Thoracic aorta (tissue), 2 donors: ENCODE results near the gene GINS2. TPM values are rescaled to one million over a fixed set of nuclear protein-coding genes. Genes with fewer than 3 reads are reported as not detected.

Experiments
- ATAC-seq: fragments of 150-250 bp; one replicate; pipeline ENCODE4 v1.8.0; 2017; ENCODE audit warnings: low read depth; ENCODE audit not compliant: insufficient number of reproducible peaks, low FRiP score
- DNase-seq: peaks from one replicate; pipeline ENCODE4 v3.0.0-alpha.2; 2020; ENCODE audit warnings: low spot score
- H3K27ac ChIP-seq, 2 donors: fragments of 200-600 bp; sonication (generic); 1 replicate in 1 of 2; 2 replicates in 1 of 2; pipeline ENCODE4 v1.5.1; 2016; ENCODE audit warnings: mild to moderate bottlenecking in 2 of 2, moderate library complexity in 2 of 2
- H3K27me3 ChIP-seq: fragments of 200-600 bp; sonication (generic); replicated peaks from 2 replicates; pipeline ENCODE4 v1.6.0; 2016; ENCODE audit warnings: mild to moderate bottlenecking; ENCODE audit not compliant: insufficient read depth
- H3K36me3 ChIP-seq: fragments of 200-600 bp; sonication (generic); one replicate; pipeline ENCODE4 v1.5.1; 2016
- H3K4me1 ChIP-seq, 2 donors: fragments of 200-600 bp; sonication (generic); 1 replicate in 1 of 2; 2 replicates in 1 of 2; pipeline versions ENCODE4 v1.5.1 to v1.6.0; 2016; ENCODE audit warnings: low read depth in 2 of 2, mild to moderate bottlenecking in 1 of 2; ENCODE audit not compliant: control insufficient read depth in 1 of 2
- H3K4me3 ChIP-seq: fragments of 200-600 bp; sonication (generic); 2 replicates; pipeline ENCODE4 v1.5.1; 2016; ENCODE audit warnings: mild to moderate bottlenecking
- H3K9me3 ChIP-seq: fragments of 200-600 bp; sonication (generic); 2 replicates; pipeline ENCODE4 v1.5.1; 2016
- CTCF ChIP-seq: fragments of 200-600 bp; sonication (generic); IDR thresholded peaks from one replicate; pipeline ENCODE4 v1.5.1; 2019; ENCODE audit warnings: antibody characterized with exemption
- total RNA-seq, 2 donors: library from RNA; depleted of rRNA; stranded (reverse); fragments of >200 nt; gene quantifications; one replicate each; pipeline versions ENCODE4 v1.1.0 to v1.2.3, GENCODE V29; 2016

GINS2 gene
- total RNA-seq, 2 donors from 2014 or later, result 0.28 to 2.0 TPM

- no peak overlapping the region for H3K4me3 ChIP-seq
- no peak for DNase-seq
These were observed 36.1 kb downstream of the GINS2 start for GRCh38 chr16:85652431-85653221.

GRCh38 chr16:85651629-85652430, 36.9 kb downstream of the GINS2 start:
- DNase-seq (no peak), ATAC-seq (no peak)
- no peaks in the 10 kb centered on the region for H3K9me3 ChIP-seq
- no peak overlapping the region for H3K4me3 ChIP-seq
- H3K36me3 ChIP-seq, result peaks cover 7% of the 10 kb centered on the region
- TF ChIP-seq CTCF, result no peak
- peaks cover 8 to 31% of the 10 kb centered on the region in 2 donors for H3K4me1 ChIP-seq
- H3K27me3 ChIP-seq, result no peaks in the 10 kb centered on the region
- H3K27ac ChIP-seq, result no peak overlapping the region

More at GRCh38 chr16:85652431-85653221, 36.1 kb downstream of the GINS2 start:
- Histone ChIP-seq H3K27ac (peak overlapping the region; percentile 31 to 35), H3K36me3 (peaks cover 12% of the 10 kb centered on the region), H3K9me3 (no peaks in the 10 kb centered on the region), H3K27me3 (no peaks in the 10 kb centered on the region), H3K4me1 (peaks cover 8 to 34% of the 10 kb centered on the region in 2 donors)
- ATAC-seq, result no peak
- TF ChIP-seq CTCF, result no peak

- H3K27me3 ChIP-seq, result no peaks in the 10 kb centered on the region
- H3K27ac ChIP-seq, result no peak overlapping the region
- H3K9me3 ChIP-seq, result no peaks in the 10 kb centered on the region
- DNase-seq (no peak), ATAC-seq (no peak)
- H3K4me3 ChIP-seq, result no peak overlapping the region
- peaks cover 8 to 28% of the 10 kb centered on the region in 2 donors for H3K4me1 ChIP-seq
- TF ChIP-seq CTCF, result no peak
- H3K36me3 ChIP-seq, result peaks cover 4% of the 10 kb centered on the region
These were observed 37.7 kb downstream of the GINS2 start for GRCh38 chr16:85650844-85651628.

- Histone ChIP-seq H3K27me3 (no peaks in the 10 kb centered on the region), H3K9me3 (no peaks in the 10 kb centered on the region), H3K36me3 (no peaks in the 10 kb centered on the region), H3K4me1 (peaks cover 8 to 28% of the 10 kb centered on the region in 2 donors), H3K4me3 (no peak overlapping the region), H3K27ac (no peak overlapping the region)
- no peak for TF ChIP-seq CTCF
- ATAC-seq (no peak), DNase-seq (no peak)
These were observed 38.5 kb downstream of the GINS2 start for GRCh38 chr16:85650135-85650843.
